ENCODE data around the gene FHL3. TPM values are rescaled to one million over a fixed set of nuclear protein-coding genes. Genes with fewer than 3 reads are reported as not detected.

FHL3 gene
- total RNA-seq, 1 donor: 25.5 TPM

GRCh38 chr1:37998089-37998808, 7.1 kb downstream of the FHL3 start:
- no peak overlapping the region for H3K4me3 ChIP-seq (ENCODE audit: low read depth, low read length)
- DNase-seq (ENCODE audit: low read depth): no peak
- TF ChIP-seq, protein P1, sequence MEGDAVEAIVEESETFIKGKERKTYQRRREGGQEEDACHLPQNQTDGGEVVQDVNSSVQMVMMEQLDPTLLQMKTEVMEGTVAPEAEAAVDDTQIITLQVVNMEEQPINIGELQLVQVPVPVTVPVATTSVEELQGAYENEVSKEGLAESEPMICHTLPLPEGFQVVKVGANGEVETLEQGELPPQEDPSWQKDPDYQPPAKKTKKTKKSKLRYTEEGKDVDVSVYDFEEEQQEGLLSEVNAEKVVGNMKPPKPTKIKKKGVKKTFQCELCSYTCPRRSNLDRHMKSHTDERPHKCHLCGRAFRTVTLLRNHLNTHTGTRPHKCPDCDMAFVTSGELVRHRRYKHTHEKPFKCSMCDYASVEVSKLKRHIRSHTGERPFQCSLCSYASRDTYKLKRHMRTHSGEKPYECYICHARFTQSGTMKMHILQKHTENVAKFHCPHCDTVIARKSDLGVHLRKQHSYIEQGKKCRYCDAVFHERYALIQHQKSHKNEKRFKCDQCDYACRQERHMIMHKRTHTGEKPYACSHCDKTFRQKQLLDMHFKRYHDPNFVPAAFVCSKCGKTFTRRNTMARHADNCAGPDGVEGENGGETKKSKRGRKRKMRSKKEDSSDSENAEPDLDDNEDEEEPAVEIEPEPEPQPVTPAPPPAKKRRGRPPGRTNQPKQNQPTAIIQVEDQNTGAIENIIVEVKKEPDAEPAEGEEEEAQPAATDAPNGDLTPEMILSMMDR (IDR thresholded peaks at IDR 0.05; ENCODE audit: insufficient read depth, low read depth, low read length): no peak

DNA sequence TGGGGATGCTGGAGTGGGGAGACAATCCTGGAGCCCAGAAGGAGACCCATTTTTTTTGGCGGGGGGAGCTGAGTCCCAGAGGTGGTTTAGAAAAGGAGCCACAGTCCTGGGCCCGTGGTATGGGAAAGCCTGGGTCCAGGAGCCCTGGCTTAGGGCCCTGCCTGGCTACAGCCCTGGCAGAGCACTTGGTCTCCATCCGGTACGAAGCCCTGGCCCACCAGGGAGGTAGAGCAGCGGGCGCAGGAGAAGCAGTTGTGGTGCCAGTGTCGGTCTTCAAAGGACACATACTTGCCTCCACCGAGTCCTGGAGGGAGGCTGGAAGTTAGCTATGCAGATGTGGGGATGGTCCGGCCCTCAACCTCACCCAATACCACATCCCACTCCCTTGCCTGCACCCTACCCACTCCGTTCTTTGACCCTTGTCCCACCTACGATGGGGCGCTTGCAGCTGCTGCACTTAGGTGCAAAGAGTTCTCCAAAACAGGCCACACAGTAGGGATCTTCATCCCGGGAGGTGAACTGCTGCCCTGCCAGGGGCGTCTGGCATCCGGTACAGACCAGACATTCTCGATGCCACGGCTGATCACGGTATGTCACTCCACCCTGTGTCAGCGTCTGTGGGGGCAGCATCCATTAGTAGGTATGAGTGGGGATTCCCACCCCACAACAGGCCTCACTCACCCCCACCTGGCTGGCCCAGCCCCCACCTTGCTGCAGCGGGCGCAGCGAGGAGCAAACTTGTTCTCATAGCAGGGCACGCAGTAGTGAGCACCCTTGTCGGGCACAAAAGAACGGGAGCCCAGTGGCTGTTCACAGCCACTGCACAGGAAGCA, 7.8 kb downstream of the FHL3 start:
- TF ChIP-seq, protein P1 (IDR thresholded peaks at IDR 0.05; ENCODE audit: insufficient read depth, low read depth, low read length): no peak
- no peak for DNase-seq (ENCODE audit: low read depth)
- no peak overlapping the region for H3K4me3 ChIP-seq (ENCODE audit: low read depth, low read length)

- TF ChIP-seq, protein P1 (IDR thresholded peaks at IDR 0.05; ENCODE audit: insufficient read depth, low read depth, low read length): no peak
- peak overlapping the region; percentile 45 for H3K4me3 ChIP-seq (ENCODE audit: low read depth, low read length)
- peak; percentile 87 for DNase-seq (ENCODE audit: low read depth)
These were observed 9.5 kb downstream of the FHL3 start for GRCh38 chr1:37995751-37996345.

DNA sequence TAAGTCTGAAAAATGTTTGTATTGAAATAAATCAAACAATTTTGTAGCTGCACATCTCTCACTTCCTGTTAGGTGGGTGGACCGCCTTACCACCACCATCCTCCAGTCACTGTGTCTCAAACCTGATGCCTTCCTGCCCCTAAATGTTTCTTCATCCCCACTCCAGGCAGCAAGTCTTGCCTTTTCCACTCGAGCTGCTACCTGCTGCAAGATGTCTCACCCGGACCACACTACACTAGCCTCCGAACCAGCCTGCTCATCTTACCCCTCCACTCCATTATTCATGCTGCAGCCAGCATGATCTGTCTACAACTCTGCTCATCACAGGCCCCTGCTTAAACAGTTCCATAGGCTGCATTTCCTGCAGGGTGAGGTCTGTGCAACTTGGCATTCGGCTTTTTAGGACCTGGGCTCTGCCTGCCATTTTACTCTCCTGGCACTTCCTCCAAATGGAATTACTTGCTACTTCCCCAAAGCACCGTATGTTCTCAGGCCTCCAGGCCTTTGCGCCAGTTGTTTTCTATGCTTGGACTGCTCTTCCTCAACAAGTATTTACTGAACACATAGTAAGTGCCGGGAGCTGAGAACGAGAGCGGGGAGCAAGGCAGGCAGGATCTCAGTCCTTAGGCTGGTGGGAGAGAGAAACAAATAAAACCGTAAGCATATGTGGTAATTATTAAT, 10.3 kb downstream of the FHL3 start:
- no peak overlapping the region for H3K4me3 ChIP-seq (ENCODE audit: low read depth, low read length)
- DNase-seq (ENCODE audit: low read depth): no peak
- TF ChIP-seq, protein P1 (IDR thresholded peaks at IDR 0.05; ENCODE audit: insufficient read depth, low read depth, low read length): no peak

DNA sequence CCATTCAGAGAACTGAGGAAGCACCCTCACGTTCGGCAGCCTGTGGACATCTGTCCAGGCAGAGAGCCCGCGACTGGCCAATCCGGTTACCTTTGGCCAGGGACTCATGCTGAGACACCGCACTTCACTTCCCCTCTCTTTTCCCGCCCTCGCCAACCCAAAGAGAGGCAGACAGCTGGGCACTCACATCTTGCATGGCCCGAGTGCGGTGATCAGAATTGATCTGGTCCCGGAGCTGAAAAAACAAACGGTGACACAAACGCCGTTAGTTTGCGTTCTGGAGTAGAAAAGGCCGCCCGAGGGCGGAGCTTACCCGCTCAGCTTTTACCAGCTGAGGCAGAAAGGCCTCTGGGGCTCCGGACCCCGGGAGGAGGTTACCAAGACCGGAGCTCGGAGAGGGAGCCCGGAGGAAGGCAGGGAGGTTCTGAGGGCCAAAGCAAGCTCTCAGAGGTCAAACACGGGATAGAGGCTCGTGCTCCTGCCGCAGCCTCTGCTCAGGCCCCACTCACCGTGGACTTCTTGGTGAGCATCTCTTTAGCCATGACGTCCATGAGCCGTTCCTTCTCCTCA, 15.9 kb downstream of the FHL3 start:
- TF ChIP-seq, protein P1 (IDR thresholded peaks at IDR 0.05; ENCODE audit: insufficient read depth, low read depth, low read length): no peak
- H3K4me3 ChIP-seq (ENCODE audit: low read depth, low read length): peak overlapping the region; percentile 92
- peak; percentile 38 for DNase-seq (ENCODE audit: low read depth)

DNA sequence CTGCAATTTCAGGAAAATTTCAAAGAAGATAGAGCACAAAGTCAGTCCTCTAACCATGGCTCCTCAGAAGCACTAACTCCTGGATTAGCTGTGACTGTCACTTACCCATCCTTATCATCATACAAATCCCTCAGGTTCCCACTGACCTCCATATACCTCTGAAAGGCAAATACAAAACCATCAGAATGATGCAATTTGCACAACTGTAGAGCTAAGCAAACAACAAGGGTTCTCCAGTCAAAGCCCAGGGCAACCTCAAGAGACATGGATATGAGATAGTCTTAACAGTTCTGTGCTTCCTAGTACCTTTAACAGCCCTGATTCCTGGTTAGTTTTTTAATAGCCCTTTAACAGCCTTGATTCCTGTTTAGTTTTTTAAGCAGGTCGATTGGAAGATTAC, 17.6 kb downstream of the FHL3 start:
- TF ChIP-seq, protein P1 (IDR thresholded peaks at IDR 0.05; ENCODE audit: insufficient read depth, low read depth, low read length): no peak
- no peak for DNase-seq (ENCODE audit: low read depth)
- no peak overlapping the region for H3K4me3 ChIP-seq (ENCODE audit: low read depth, low read length)

All from fibroblast of villous mesenchyme (primary cell).